Esophagus muscularis mucosa (tissue), 4 donors: ENCODE results near the gene CPA2. TPM values are rescaled to one million over a fixed set of nuclear protein-coding genes. Genes with fewer than 3 reads are reported as not detected.

Source experiments
- DNase-seq: peaks from one replicate; pipeline ENCODE4 v3.0.0-alpha.2; 2017; ENCODE audit errors: extremely low spot score
- H3K27ac ChIP-seq, 4 donors: fragments of 200-600 bp; sonication (generic); replicated peaks in 1 of 4; 1 replicate in 3 of 4; 2 replicates in 1 of 4; pipeline ENCODE4 v1.5.1; 2016 to 2019; ENCODE audit warnings: mild to moderate bottlenecking in 1 of 4
- H3K27me3 ChIP-seq, 4 donors: fragments of 200-600 bp; sonication (generic); one replicate each; pipeline versions ENCODE4 v1.5.1 to v1.6.0; 2016 to 2019
- H3K36me3 ChIP-seq, 4 donors: fragments of 200-600 bp; sonication (generic); one replicate each; pipeline ENCODE4 v1.5.1; 2016 to 2019
- H3K4me1 ChIP-seq, 4 donors: fragments of 200-600 bp; sonication (generic); one replicate each; pipeline ENCODE4 v1.5.1; 2016 to 2019
- H3K4me3 ChIP-seq, 4 donors: fragments of 200-600 bp; sonication (generic); 1 replicate in 2 of 4; 2 replicates in 2 of 4; pipeline ENCODE4 v1.5.1; 2016 to 2019; ENCODE audit warnings: mild to moderate bottlenecking in 4 of 4, moderate library complexity in 1 of 4
- H3K9me3 ChIP-seq, 4 donors: fragments of 200-600 bp; sonication (generic); 1 replicate in 3 of 4; 2 replicates in 1 of 4; pipeline ENCODE4 v1.5.1; 2016 to 2019
- EP300 ChIP-seq: sonication (generic); formaldehyde crosslinking; IDR thresholded peaks from one replicate; pipeline ENCODE4 v1.6.1; 2017; ENCODE audit warnings: antibody characterized with exemption
- POLR2A ChIP-seq: fragments of 450-650 bp; IDR thresholded peaks from one replicate; pipeline ENCODE4 v1.6.1; 2017; ENCODE audit warnings: antibody characterized with exemption, moderate library complexity, mild to moderate bottlenecking, low read depth
- POLR2AphosphoS5 ChIP-seq, 2 donors: sonication (generic); formaldehyde crosslinking; IDR thresholded peaks; one replicate each; pipeline ENCODE4 v1.6.1; 2017; ENCODE audit warnings: antibody characterized with exemption in 2 of 2
- WGBS: methylation state at CpG from one replicate; pipeline ENCODE4 v1.1.5; 2018; 5-methylcytosine and 5-hydroxymethylcytosine counted together
- intact Hi-C: fragments of 100-400 bp; cut with DNase I; formaldehyde crosslinking; loops from one replicate; pipeline ENCODE4 v1.15.1; 2023
- total RNA-seq, 4 donors: library from RNA; depleted of rRNA; stranded (reverse); fragments of >200 nt; gene quantifications; one replicate each; pipeline versions ENCODE4 v1.1.0 to v1.2.1, GENCODE V29; 2016
- TF ChIP-seq, protein P1 (sequence below), 3 experiments: fragments of 200-600 bp in 2 of 3; fragments of 450-650 bp in 1 of 3; sonication (generic) in 2 of 3; IDR thresholded peaks; one replicate each; pipeline ENCODE4 v1.5.1; 2017 to 2019; ENCODE audit warnings: antibody characterized with exemption in 3 of 3, mild to moderate bottlenecking in 2 of 3, moderate library complexity in 1 of 3

The CPA2 gene
- total RNA-seq, 4 donors from 2014 or later, result not detected

DNA sequence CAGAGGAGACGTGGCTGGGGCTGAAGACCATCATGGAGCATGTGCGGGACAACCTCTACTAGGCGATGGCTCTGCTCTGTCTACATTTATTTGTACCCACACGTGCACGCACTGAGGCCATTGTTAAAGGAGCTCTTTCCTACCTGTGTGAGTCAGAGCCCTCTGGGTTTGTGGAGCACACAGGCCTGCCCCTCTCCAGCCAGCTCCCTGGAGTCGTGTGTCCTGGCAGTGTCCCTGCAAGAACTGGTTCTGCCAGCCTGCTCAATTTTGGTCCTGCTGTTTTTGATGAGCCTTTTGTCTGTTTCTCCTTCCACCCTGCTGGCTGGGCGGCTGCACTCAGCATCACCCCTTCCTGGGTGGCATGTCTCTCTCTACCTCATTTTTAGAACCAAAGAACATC lies 56.0 kb downstream of the CPA2 start:
- Histone ChIP-seq H3K9me3 (no peaks in the 10 kb centered on the region), H3K27ac (no peak overlapping the region), H3K36me3 (no peaks in the 10 kb centered on the region), H3K4me3 (no peak overlapping the region), H3K4me1 (no peaks in the 10 kb centered on the region), H3K27me3 (no peaks in the 10 kb centered on the region)
- 89% methylated on average over 7 of the region's 7 CpGs for WGBS
- no peak for DNase-seq
- TF ChIP-seq, protein P1, sequence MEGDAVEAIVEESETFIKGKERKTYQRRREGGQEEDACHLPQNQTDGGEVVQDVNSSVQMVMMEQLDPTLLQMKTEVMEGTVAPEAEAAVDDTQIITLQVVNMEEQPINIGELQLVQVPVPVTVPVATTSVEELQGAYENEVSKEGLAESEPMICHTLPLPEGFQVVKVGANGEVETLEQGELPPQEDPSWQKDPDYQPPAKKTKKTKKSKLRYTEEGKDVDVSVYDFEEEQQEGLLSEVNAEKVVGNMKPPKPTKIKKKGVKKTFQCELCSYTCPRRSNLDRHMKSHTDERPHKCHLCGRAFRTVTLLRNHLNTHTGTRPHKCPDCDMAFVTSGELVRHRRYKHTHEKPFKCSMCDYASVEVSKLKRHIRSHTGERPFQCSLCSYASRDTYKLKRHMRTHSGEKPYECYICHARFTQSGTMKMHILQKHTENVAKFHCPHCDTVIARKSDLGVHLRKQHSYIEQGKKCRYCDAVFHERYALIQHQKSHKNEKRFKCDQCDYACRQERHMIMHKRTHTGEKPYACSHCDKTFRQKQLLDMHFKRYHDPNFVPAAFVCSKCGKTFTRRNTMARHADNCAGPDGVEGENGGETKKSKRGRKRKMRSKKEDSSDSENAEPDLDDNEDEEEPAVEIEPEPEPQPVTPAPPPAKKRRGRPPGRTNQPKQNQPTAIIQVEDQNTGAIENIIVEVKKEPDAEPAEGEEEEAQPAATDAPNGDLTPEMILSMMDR (IDR thresholded peaks at IDR 0.05), result no peak
- TF ChIP-seq POLR2AphosphoS5 (IDR thresholded peaks at IDR 0.05) (no peak), POLR2A (no peak)
- intact Hi-C loops, result no loop called here

DNA sequence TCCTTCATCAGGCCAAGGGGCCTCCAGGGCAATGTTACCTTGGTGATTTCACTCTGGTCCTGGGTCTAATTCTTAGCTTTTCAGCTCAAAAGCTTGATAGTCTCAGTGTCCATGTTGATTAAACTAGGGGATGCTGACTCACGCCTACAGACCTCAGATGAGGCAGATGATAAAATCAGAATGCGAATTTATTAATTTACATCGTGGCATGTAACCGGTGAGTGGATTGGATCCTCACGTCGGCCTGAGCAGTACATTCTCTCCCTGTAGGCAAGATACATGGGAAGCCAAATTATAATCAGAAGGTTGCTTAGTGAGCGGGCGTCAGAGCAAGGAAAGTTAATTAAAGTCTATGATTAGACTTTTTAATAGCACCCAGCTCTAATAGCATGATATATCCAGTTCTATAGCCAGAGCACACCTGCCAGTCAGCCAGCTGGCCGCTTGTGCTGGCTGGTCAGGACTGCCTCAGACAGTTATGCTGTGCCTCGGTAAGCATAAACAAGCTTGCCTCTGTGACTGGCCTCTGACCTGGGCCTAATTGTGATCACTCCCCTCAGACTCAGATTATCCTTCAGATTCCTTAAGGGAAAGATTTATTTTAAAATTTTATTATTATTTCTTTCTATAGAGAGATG lies 57.8 kb downstream of the CPA2 start:
- WGBS, result 93% methylated on average over 10 of the region's 10 CpGs
- DNase-seq, result no peak
- H3K4me3 ChIP-seq, result no peak overlapping the region
- H3K36me3 ChIP-seq, result no peaks in the 10 kb centered on the region
- intact Hi-C loops, result no loop called here
- TF ChIP-seq POLR2A (no peak), EP300 (no peak), POLR2AphosphoS5 (IDR thresholded peaks at IDR 0.05) (no peak)
- TF ChIP-seq, protein P1 (IDR thresholded peaks at IDR 0.05), result no peak
- H3K27me3 ChIP-seq, result no peaks in the 10 kb centered on the region
- no peak overlapping the region for H3K27ac ChIP-seq
- no peaks in the 10 kb centered on the region for H3K4me1 ChIP-seq
- no peaks in the 10 kb centered on the region for H3K9me3 ChIP-seq

DNA sequence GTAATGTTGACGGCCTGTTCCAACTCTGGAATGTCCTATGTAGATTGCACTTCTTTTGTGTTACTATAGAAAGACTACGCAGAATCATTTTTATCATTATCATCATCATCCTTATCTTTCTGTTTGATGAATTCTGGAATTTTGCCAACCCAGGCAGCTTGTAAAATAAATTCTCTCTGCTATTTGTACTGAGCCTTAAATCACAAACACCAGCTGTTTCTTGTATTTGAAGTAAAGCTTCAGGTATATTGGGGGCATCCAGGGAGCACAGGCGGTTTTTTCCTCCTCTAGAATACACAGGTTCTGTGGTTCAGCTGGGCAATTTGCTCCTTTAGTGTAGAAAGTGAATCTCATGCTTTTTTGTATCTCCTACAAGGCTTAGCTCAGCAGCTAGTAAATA lies 63.0 kb downstream of the CPA2 start:
- Histone ChIP-seq H3K27me3 (no peaks in the 10 kb centered on the region), H3K36me3 (no peaks in the 10 kb centered on the region), H3K27ac (no peak overlapping the region), H3K4me3 (no peak overlapping the region), H3K9me3 (no peaks in the 10 kb centered on the region), H3K4me1 (peaks cover 0 to 4% (median 1%) of the 10 kb centered on the region in 4 donors)
- TF ChIP-seq, protein P1 (IDR thresholded peaks at IDR 0.05), result no peak
- no peak for TF ChIP-seq POLR2AphosphoS5 (IDR thresholded peaks at IDR 0.05)
- no peak for TF ChIP-seq EP300
- no peak for TF ChIP-seq POLR2A
- WGBS, result 87% methylated on average over 3 of the region's 3 CpGs
- intact Hi-C loops, result no loop called here
- DNase-seq, result no peak

DNA sequence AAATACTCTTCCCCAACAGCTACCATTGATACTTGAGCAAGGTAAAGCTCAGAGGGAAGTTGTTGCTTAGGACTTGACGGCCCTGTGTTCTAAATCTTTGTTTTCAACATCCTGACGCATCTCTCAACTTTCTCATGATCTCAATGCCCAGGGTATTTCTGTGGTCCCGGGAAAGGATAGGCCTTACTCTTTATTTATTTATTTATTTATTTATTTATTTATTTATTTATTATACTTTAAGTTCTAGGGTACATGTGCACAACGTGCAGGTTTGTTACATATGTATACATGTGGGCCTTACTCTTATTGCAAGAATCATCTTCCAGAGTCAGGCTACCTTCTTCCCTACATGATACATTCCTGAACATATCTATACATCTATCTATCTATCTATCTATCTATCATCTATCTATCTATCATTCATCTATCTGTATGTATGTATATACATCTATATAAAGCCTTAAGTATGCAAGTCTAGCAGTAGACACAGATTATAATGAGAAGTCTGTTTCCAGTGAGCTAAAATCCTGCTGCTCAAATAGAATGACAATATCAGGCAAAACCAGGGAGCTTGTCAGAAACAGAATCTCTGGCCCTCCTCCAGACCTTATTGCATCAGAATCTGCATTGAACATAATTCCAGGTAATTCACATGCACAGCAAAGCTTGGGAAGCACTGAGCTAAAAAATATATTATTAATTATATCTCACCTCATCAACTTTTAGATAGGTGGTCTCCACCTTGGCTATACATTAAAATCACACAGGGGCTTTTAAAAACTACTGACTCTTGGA lies 65.8 kb downstream of the CPA2 start:
- Histone ChIP-seq H3K9me3 (no peaks in the 10 kb centered on the region), H3K4me3 (no peak overlapping the region), H3K36me3 (no peaks in the 10 kb centered on the region), H3K27me3 (no peaks in the 10 kb centered on the region), H3K4me1 (peaks cover 0 to 8% (median 2%) of the 10 kb centered on the region in 4 donors), H3K27ac (no peak overlapping the region)
- TF ChIP-seq EP300, result no peak
- TF ChIP-seq POLR2AphosphoS5 (IDR thresholded peaks at IDR 0.05), result no peak
- TF ChIP-seq, protein P1 (IDR thresholded peaks at IDR 0.05), result no peak
- TF ChIP-seq POLR2A, result no peak
- 96% methylated on average over 4 of the region's 4 CpGs for WGBS
- intact Hi-C loops, result no loop called here
- no peak for DNase-seq
